Central memory CD4-positive, alpha-beta T cell (primary cell): Measurements from ENCODE around the gene ZNF292.
A peak's percentile ranks its signal among the peaks of the same experiment; 100 is the strongest.
"Not testable (repeated sequence)": the region's sequence is repeated elsewhere in the genome, so short reads cannot be mapped to it uniquely, and the experiment has no call there.

Experiments
- DNase-seq: peaks from one replicate; pipeline ENCODE4 v3.0.0; 2022
- total RNA-seq, 3 experiments: gene quantifications; one replicate each; lab custom pipeline; 2026; lab: John Stamatoyannopoulos, UW

ZNF292 gene
- 125 to 244 (median 177) reads per million in 3 experiments for total RNA-seq

DNA sequence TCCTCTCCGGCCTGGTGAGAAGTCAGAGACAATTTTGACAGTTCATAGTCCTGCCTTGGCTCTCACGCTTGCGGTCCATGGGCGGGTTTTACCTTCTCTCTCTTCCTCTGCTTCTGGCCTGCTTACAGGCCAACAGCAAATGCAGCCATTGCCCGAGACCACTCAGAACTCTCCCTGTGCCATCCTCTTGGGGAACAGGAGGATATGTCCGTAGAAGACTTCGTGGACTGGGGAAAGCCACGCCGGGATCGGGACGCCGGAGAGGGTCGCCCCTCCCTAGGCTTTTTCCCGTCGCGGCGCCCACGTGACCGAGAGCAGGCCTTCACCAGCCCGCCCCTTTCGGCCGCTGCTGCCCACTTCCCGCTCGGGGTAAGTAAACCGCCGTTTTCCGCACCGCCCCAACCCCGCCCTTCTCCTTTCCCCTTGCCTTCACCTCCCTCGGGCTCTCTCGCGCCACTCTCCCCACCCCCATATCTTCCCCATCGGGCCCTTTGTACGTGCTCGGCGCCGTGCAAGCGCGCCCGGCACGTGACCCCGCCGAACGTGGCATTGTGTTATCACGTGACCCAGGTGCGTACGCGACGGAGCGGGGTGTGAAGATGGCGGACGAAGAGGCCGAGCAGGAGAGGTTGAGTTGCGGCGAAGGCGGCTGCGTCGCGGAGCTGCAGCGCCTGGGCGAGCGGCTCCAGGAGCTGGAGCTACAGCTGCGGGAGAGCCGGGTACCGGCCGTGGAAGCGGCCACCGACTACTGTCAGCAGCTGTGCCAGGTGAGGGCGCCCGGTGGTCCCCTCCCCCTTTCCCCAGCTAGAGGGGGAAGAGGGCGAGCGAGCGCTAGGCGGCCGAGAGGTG is at the start of gene ZNF292:
Gene ZNF292, plus strand, starts transcription at position 573 of the 849 bp plus-strand sequence. Its CDS starts 27 bp downstream, at position 600.
- DNase-seq: peak; percentile 93

DNA sequence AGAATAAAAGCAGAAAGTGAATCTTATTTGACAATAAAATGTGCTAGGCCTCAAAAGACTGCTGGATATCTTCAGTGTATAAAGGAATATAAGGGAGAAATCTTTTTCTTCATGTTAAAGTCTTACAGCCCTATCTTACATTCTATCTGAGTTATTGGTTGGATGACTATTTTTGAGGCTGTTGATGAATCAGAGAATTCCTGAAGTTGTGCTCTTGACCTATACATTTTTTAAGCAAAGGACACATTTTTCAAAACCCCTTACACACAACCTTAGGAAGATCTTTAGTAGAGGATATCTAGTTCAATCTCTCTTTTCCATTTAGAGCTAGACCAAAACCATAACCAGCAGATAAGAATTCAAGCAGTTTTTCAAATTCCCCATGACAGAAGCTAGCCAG is 49.5 kb upstream of the ZNF292 start:
- DNase-seq: no peak

DNA sequence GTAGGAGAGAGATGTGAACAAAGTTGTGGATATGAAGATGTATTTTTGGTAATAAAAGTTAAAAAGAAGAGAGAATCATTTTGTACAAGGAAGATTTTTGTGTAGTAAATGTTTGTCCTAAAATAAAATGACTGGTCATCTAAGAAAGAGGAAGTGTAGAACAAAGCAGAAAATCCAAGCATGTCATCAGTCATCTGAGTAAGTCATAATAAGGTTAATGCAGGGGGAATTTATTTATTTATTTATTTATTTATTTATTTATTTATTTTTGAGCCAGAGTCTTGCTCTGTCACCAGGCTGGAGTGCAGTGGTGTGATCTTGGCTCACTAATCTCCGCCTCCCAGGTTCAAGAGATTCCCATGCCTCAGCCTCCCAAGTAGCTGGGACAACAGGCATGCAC is 44.7 kb upstream of the ZNF292 start:
- no peak for DNase-seq

DNA sequence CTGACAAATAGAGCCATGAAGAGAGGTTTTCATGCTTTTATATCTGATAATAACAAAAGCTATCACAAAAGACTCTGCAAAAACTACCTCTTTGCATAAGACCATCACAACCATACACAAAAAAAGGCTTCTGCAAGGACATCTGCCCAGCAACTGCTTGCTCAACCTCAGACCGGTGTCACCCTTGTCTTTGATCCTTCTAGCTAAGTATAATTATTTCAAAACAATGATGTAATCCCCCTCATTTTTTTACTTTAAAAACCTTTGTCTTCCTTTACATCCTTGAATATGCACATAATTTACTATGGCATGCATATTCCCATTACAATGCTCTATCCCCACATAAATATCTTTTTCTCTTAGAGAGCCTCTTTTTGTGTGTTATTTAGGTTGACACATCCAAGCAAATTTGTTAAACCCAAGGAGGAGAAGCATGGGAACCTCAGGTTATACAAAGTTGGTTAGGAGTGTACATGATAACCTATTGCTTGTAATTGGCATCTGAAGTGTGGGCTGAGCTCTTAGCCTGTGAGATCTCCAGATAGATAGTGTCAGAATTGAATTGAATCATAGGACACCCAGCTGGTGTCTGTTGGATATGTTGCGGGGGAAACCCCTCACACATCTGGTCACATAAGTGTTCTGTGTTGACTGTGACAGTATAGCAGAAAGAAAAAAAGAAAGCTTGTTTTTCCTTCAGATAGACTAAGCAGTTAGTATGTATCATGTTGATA is 39.8 kb upstream of the ZNF292 start:
- no peak for DNase-seq

DNA sequence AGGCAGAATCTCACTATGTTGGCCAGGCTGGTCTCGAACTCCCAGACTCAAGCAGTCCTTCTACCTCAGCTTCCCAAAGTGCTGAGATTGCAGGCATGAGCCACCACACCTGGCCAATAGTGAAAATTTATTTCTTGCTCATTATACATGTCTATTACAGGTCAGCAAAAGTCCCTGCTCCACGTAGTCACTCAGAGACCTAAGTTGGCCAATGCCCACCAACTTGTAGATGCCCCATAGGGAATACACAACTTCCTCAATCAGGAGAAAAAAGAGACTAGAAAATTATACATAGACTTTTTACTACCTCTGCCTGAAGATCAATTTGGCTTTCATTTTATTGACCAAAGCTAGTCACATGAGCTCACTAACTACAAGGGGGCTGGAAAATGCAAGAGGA is 38.4 kb upstream of the ZNF292 start:
- no peak for DNase-seq

DNA sequence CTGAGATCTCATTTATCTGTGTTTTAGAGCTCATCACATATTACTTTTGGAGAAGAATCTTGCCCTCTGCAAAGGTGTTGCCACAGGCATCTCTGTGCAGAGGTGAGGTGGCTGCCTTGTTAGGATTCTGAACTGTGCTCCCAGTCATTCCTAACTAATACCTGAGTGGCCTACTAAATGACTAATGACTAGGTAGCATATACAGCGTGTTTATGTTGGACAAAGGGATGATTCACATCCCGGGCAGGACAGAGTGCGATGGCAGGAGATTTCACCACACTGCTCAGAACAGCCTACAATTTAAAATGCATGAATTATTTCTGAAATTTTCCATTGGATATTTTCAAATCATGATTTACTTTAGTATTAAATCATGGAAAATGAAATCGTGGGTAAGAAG is 37.3 kb upstream of the ZNF292 start:
- no peak for DNase-seq

DNA sequence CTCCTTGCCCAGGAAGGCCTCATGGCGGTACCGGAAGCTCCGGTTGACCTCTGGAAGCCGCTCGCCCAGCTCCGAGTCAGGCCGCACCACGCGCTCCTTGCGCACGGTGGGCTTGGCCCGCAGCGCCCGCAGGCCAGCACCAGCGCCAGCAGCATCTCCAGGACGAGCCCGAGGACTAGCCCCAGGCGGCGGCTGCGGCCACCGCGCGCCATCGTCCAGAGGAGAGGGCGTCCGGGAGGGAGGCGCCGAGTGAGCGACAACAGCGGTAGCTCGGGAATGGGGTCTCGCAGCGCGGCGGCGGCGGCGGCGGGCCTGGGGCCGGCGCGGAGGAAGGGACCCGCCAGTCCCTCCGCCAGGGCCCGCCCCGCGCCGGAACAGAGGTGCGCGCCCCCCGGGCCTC is 32.9 kb upstream of the ZNF292 start:
- DNase-seq: no peak

DNA sequence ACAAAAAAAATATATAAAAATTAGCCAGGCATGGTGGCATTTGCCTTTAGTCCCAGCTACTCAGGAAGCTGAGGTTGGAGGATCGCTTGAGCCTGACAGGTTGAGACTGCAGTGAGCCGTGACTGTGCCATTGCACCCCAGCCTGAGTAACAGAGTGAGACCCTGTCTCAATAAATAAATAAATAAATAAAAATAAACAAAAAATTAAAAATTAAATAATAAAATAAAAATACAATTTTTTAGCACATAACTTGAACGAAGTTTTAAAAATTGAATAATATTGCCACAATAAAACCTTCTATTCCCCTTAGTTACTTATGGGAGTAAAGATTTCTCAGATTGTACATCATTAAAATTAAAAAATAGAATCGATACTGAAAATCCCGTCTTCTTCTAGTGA is 31.3 kb upstream of the ZNF292 start:
- no peak for DNase-seq

DNA sequence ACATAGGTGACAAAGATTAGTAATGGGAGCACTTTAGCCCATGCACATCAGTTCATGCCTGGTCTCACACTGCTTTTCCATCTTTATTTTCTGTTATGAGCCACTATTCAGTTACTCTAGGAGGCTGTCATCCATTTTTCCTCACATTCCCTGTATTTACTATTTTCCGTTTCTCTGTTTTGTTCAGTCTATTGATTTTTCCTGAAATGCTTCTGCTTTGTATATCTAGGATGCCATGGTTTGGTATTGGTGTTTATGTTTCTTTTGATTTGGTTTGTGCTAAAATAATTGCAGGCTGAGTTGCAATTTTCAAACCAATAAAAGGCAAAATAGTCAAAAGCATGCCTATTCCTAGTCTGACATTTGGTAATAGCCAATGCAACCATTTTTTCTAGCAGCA is 28.9 kb upstream of the ZNF292 start:
- no peak for DNase-seq

DNA sequence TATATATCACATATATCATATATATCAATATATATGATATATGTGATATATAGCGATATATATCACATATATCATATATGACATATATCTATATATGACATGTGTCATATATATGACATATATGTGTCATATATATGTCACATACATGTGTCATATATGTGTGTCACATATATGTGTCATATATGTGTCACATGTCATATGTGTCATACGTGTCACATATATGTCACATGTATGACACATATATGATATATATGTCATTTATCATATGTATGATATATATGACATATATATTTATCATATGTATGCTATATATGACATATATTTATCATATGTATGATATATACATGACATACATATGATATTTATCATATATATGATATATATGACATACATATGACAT is 27.6 kb upstream of the ZNF292 start:
- no peak for DNase-seq

DNA sequence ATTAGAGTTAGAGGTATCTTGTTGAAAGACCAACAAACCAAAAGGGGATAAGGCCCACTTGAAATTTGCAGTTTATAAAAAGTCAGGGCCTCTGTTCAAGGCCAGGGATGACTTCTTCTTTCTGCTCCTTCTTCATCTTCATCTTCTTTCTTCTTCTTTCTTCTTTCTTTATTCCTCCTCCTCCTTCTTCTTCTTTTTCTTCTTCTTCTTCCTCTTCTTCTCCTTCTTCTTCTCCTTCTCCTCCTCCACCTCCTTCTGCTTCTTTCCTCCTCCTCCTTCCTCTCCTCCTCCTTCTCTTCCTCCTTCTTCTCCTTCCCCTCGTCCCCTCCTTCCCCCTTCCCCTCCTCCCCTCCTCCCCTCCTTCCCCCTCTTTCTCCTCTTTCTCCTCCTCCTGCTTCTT is 18.4 kb upstream of the ZNF292 start:
- no peak for DNase-seq

DNA sequence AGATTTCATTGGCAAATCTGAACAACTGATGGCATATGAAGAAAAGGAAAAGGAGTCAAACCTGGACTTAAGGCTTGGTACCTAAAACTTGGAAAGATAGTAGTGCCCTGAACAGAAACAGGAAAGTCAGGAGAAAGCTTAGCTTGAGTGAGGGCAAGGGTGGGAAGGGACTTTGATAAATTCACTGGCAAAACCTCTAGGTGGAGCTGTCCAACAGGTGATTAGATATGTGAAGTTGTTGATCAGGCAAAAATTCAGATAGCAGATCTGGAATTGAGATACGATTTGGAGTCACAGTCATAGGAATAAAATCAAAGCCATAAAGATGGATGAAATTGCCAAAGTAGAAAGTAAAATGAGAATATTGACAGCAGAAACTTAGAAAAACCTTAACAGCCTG is 16.1 kb upstream of the ZNF292 start:
- DNase-seq: peak; percentile 60

DNA sequence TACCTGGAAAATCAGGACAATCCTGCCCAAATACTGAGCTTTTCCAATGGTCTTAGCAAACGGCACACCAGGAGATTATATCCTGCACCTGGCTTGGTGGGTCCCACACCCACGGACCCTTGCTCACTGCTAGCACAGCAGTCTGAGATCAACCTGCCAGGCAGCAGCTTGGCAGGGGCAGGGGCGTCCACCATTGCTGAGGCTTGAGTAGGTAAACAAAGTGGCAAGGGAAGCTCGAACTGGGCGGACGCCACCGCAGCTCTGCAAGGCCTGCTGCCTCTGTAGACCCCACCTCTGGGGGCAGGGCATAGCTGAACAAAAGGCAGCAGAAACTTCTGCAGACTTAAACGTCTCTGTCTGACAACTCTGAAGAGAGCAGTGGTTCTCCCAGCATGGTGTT is 15.4 kb upstream of the ZNF292 start:
- DNase-seq: not testable (repeated sequence)

DNA sequence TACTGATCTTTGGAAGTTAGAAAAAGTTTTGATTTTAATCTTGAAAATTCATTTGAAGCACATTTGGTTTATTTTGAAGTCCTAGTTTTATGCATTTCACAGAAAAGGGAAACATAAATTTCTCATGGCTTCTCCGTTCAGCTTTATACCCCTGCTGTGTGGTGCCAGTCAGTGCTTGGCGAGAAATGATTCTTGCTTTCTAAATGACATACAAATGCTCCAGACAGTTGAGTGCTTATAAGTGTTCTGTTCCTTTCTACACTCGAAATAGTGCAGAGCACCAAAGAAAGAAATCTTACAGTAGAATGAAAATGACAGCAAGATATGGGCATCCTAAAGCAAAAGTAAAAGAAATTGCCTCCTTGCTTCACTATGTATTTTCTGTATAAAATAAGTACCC is 9.0 kb upstream of the ZNF292 start:
- DNase-seq: no peak

DNA sequence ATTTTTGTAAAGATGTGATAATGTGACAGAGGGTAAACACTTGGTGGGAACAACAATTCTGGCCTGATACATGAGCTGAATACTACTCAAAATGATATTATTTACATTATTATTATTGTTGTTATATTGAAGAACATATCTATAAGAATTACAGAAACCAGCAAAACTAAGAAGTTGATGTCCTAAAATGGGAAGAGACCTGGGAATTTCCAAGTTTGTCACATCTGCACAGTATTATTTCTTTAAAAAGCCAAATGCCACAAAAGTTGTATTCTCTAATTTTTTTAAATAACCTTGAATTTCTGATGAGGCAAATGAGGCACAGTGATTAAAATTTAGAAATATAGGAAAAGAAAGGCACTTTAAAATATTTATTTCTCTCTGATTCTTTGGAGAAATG is 5.0 kb upstream of the ZNF292 start:
- DNase-seq: no peak

DNA sequence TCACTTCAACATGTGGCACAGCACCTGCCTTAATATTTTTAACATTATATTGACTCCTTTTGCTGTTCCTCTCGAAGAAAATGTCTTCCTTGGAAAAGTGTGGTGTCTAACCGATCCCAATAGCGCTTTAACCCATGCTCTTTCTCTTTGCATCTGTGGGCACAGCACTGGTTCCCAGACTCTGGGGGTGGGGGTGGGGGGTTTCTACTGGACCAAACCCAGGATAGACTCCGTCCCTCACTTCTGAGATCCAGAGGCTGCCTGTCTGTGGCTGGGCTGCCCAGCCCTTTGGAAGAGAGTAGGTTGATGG is 3.9 kb upstream of the ZNF292 start:
- DNase-seq: no peak

DNA sequence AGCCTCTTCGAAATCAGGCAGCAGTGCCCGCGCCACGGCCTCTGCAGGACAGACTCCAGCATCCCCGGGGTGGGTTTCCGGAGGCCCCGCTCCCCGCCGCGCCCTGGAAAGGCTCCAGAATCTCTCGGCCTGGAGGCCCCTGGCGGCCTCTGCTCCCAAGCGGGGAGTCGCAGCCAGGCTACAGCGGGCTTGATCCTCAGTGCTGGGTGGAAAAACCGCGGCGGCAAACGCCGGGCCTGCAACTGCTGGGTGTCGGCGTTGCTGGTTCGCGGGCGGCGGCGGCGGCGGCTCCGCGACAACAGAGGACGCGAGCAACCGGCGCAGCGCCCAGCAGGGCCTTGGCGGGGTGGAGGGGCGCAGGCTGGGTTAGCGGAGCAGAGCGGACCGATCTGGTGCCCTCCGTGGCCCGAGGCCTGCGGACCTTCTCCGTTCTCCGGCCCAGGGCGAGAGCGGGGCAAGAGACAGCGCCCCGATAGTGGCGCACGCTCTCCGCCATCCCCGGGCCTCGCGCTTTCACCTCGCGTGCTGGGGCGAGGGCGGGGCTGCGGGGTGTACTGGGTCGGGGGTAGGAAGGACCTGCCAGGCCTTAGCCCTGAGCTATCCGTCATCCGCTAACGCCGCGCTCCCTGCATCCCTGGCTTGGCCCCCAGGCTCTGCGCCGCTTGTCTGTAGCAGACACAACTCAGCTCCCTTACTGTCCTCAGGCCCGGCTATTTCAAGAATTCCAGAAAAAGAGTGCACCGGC is 3.4 kb upstream of the ZNF292 start:
- peak; percentile 63 for DNase-seq

DNA sequence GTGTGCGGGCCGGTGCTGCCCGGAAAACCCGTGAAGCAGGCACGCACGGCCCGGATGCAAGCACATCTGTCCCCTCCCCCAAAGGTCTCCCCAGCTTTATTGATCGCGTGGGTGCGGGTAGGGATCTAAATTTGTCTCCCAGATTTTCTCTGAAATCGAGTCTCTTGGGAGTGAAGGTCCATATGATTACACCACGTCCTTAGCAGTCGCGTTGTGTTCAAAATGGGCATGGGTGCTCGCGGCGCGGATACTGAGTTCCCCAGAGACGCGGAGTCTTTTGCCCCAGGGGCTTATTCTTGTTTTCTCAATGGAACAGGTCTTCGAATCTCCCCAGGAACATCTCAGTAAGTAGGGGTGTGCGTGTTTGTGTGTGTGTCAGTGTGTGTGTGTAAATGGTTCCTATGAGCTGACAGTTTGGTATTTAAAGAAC is 2.8 kb upstream of the ZNF292 start:
- DNase-seq: no peak

DNA sequence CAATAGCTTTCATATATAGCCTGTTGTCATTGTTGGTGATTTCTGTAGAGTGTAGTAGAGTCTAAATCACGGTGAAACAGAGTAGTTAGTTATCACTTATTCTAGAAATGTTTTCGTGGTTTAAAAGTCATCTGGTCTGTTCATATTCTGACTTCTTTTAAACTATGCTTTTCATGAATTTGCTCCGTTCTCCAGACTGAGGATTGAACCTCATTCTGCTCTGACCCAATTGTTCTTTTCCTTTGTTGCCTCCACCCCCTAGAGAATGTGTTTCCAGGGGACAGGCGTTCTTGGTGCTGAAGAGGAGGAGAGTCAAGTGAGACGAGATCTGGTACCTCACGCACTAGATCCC is 748 bp upstream of the ZNF292 start:
- no peak for DNase-seq

DNA sequence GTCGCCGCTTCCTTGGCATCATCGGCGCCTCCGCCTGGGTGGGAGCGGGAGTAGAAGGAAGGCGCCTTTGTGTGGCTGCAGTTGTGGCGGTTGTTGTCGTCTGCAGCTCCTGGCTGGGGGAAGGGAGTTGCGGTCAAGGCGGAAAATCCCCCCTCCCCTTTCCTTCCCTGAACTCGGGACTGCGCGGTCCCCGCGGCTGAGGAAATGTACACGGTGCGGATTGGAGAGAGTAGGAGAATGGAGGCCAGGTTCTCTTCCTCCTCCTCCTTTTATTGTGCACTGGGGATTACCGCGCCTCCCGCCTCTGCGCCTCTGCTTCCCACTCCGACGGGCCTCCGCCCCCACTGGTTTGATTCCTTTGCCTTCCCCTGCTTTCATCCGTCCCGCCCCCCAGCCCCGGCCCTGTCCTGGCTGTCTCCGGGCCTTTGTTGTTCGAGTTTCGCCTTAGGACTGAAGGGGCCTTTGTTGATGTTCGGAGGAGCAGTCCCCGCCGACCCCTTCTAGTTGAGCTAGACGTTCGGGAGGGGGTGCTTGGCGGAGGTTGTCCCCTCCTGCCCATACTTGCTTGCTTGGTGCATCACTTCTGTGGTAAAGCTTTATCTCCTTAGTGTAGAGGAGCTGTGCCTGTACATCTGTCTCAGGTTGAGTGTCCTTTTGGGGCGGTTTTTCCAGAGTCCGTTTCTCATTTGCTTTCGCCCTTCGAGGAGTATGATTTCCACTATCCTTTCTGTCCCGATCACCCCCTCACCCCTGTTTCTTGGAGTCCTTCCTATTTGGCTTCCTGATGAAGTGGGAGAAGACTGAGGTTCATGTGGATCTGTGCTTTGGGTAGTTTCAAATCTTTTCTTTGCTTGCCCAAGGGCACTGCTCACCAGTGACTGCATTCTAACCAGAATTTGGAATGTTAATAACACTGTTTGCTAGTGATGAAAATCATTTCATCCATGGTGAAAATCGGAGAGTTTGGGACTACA is 764 bp downstream of the ZNF292 start:
- DNase-seq: peak; percentile 5

DNA sequence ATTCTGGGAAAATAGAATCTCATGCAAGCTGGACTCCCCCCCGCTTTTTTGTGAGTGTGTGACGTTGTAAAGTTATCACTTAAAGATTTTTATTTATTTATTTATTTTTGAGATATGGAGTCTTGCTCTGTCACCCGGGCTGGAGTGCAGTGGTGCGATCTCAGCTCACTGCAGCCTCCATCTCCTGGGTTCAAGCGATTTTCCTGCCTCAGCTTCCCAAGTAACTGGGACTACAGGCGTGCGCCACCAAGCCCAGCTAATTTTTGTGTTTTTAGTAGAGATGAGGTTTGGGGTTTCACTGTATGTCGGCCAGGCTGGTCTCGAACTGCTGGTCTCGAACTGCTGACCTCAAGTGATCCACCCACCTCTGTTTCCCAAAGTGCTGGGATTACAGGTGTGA is 2.2 kb downstream of the ZNF292 start:
- DNase-seq: not testable (repeated sequence)

DNA sequence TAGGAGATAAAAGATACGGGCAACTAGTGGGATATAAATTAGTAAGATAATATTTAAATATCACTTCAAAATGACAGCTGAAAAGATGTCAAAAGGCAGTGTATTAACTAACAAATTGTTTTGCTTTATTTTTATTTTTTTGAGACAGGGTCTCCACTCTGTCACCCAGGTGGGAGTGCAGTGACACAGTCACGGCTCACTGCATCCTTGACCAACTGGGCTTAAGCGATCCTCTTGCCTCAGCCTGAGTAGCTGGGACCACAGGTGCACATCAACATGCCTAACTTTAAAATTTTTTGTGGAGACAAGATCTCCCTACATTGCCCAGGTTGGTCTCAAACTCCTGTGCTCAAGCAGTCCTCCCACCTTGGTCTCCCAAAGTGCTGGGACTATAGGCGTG is 5.9 kb downstream of the ZNF292 start:
- no peak for DNase-seq

DNA sequence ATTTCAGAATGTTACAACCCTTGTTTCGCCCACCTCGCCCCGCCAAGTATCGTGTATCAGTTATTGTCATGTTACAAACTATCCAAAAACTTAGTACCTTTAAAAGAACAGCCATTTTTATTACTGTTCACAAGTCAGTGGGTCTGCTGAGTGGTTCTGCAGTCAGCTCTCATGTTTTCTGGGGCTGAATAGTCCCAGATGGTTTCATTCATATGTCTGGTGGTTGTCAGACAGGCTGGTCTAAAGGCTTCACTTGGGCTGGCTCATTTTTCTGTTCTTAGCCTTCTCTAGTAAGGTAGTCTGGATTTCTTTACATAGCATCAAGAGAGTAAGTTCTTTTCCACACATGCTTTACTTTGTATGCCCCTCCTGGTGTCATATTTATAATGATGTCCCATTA is 8.6 kb downstream of the ZNF292 start:
- DNase-seq: no peak
